ENCODE measurements around the gene NATD1. TPM values are rescaled to one million over a fixed set of nuclear protein-coding genes. Genes with fewer than 3 reads are reported as not detected.

NATD1 gene
- total and polyA plus RNA-seq, 2 of the 8 experiments (the other 6 are each of a cell fraction or from before 2014, with no cell fraction given): 5.4 to 8.4 TPM

DNA sequence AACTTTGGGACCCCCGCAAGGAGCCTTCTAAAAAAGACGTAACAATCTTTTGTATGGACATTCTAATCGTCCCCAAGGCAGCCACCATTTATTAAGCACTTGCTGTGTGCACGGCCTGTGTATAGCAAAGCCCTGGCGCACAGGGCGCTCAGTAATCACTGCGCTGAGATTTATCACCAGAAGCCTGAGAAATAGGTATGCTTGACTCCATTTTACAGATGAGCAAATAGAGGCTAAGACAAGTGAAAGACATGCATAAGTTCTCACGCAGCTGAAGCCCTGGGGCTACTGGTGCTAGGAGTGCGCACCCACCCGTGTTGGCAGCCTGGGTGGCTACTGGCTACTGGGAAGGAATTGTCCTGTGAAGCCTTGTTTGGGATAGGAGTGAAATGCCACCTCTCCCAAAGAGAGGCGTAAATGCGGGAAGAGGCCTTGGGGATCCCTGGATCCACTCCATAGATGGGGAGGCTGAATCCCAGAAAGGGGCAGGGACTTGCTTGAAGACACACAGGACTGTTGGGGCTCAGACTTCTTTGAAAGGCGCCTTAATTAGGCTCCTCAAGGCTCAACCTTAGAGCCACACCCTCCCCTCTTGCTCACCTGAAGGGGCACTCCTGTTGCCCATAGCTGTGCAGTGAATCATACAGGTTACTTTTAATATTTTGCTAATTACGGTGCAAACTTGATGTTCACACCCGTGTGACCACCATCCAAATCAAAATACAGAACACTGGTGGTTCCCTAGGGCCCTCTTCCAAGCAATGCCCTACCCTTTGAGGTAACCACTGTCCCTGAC is 634 bp upstream of the NATD1 start:
- peaks cover 0 to 6% (median 4%) of the 10 kb centered on the region in 4 experiments; a peak in 2 of 7 replicates for H3K27me3 ChIP-seq (replicated peaks in 1 of 4; ENCODE audit: control insufficient read depth in 3 of 4, extremely low read depth in 1 of 4, insufficient read depth in 3 of 4, low read length in 3 of 4)
- H3K23me2 ChIP-seq (ENCODE audit: low read depth, low read length): peaks cover 6% of the 10 kb centered on the region; the same call in 1 of the 2 replicates
- peak overlapping the region; percentile 47 to 67 (median 60) for H3K4me3 ChIP-seq (ENCODE audit: extremely low read depth in 1 of 4, insufficient read depth in 2 of 4, low read depth in 3 of 4, low read length in 4 of 4)
- no peak overlapping the region for H2BK20ac ChIP-seq (ENCODE audit: low read length)
- H4K91ac ChIP-seq (replicated peaks; ENCODE audit: insufficient read length, low read length): no peak overlapping the region
- H4K8ac ChIP-seq (ENCODE audit: extremely low read depth, insufficient read depth, low read length): peak overlapping the region; percentile 86; the same call in 1 of the 2 replicates
- no peak overlapping the region for H3K14ac ChIP-seq (ENCODE audit: insufficient read length)
- H2AFZ ChIP-seq (ENCODE audit: low read length): peak overlapping the region; percentile 47; the same call in 1 of the 2 replicates
- no peak overlapping the region for H2BK5ac ChIP-seq (ENCODE audit: low read depth, low read length)
- no peak overlapping the region for H4K5ac ChIP-seq (ENCODE audit: insufficient read length, low read depth, low read length)
- ChIA-PET CTCF (ENCODE audit: partially characterized antibody) (interaction anchor here (1.5 kb wide), 1 partner anchor 15 kb away, joined by 6 read pairs; no protein-coding TSS in a partner anchor), POLR2A (ENCODE audit: partially characterized antibody) (interaction anchor here (0.7 to 1.0 kb wide), 2 partner anchors 8 to 39 kb away, joined by 3 read pairs; partner anchors contain the start of gene TMEM11)
- H3K79me1 ChIP-seq (ENCODE audit: low read depth, low read length): no peaks in the 10 kb centered on the region
- H3K23ac ChIP-seq (ENCODE audit: insufficient read length): no peak overlapping the region
- peak overlapping the region; percentile 97; the same call in 1 of the 2 replicates for H2BK15ac ChIP-seq (ENCODE audit: low read length)
- H3K27ac ChIP-seq (ENCODE audit: low read depth, low read length): no peak overlapping the region
- WGBS, 2 experiments (ENCODE audit: extremely low coverage in 1 of 2, insufficient coverage in 1 of 2, insufficient read length in 1 of 2, insufficient replicate concordance in 2 of 2, low coverage in 1 of 2, low lambda C conversion rate in 2 of 2, missing lambda C conversion rate in 1 of 2): 51% methylated on average over 15 of the region's 15 CpGs; no CpG with 5 or more reads in 1 of the 2 experiments
- peak; percentile 62 for TF ChIP-seq ASH2L (IDR thresholded peaks at IDR 0.05; ENCODE audit: low read length)
- TF ChIP-seq HDAC2 (IDR thresholded peaks at IDR 0.05; ENCODE audit: borderline replicate concordance in 1 of 2, low read depth in 2 of 2, low read length in 2 of 2): peak in 1 of 2 experiments; percentile 82; a peak in 1 of 4 replicates
- TF ChIP-seq, protein P1, sequence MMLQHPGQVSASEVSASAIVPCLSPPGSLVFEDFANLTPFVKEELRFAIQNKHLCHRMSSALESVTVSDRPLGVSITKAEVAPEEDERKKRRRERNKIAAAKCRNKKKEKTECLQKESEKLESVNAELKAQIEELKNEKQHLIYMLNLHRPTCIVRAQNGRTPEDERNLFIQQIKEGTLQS (IDR thresholded peaks at IDR 0.05; ENCODE audit: insufficient read depth, low read depth, low read length): no peak
- no peak for TF ChIP-seq RBBP5 (IDR thresholded peaks at IDR 0.05; ENCODE audit: borderline replicate concordance, low read depth, low read length)
- no peak for TF ChIP-seq CHD1 (IDR thresholded peaks at IDR 0.05; ENCODE audit: low read depth, low read length)
- peak; percentile 97 for TF ChIP-seq KDM1A (IDR thresholded peaks at IDR 0.05; ENCODE audit: borderline replicate concordance, low read length)
- TF ChIP-seq TEAD4 (IDR thresholded peaks at IDR 0.05; ENCODE audit: low read depth, low read length): no peak
- TF ChIP-seq CBX5 (IDR thresholded peaks at IDR 0.05; ENCODE audit: low read depth, low read length): no peak
- no peak for TF ChIP-seq EGR1 (IDR thresholded peaks at IDR 0.05; ENCODE audit: borderline replicate concordance, low read depth, low read length)
- no peaks in the 10 kb centered on the region for H3K36me3 ChIP-seq (ENCODE audit: control insufficient read depth in 2 of 4, insufficient read depth in 4 of 4, low read length in 3 of 4)
- H3K9me3 ChIP-seq (ENCODE audit: insufficient read depth in 2 of 2, low read depth in 1 of 2, low read length in 1 of 2): no peaks in the 10 kb centered on the region
- no peaks in the 10 kb centered on the region for H3K79me2 ChIP-seq (ENCODE audit: control insufficient read depth in 1 of 2, insufficient read depth in 2 of 2, low read length in 2 of 2)
- no peak overlapping the region for H2AK5ac ChIP-seq (ENCODE audit: low read depth, low read length)
- H3K56ac ChIP-seq (replicated peaks; ENCODE audit: insufficient read length, low read depth, low read length): peak overlapping the region; percentile 32
- H4K20me1 ChIP-seq (replicated peaks in 1 of 2; ENCODE audit: control insufficient read depth in 1 of 2, insufficient read depth in 2 of 2, low read length in 2 of 2): peaks cover 0 to 4% of the 10 kb centered on the region in 2 experiments
- peak overlapping the region; percentile 43; the same call in 1 of the 2 replicates for H2BK12ac ChIP-seq (ENCODE audit: low read depth, low read length)
- peaks cover 0 to 13% (median 4%) of the 10 kb centered on the region in 4 experiments; a peak in 5 of 7 replicates for H3K4me1 ChIP-seq (replicated peaks in 1 of 4; ENCODE audit: control insufficient read depth in 3 of 4, insufficient read depth in 4 of 4, low read length in 3 of 4)
- peak overlapping the region; percentile 48; the same call in 1 of the 2 replicates for H3K18ac ChIP-seq (ENCODE audit: extremely low read depth, low read length)
- H3K4me2 ChIP-seq (ENCODE audit: insufficient read depth in 1 of 2, low read depth in 2 of 2, low read length in 2 of 2): peak overlapping the region; percentile 73 to 75
- no peak overlapping the region for H2BK120ac ChIP-seq (replicated peaks; ENCODE audit: low read depth, low read length)
- FAIRE-seq: no peak
- no peak overlapping the region for H3K4ac ChIP-seq (replicated peaks; ENCODE audit: insufficient read length, low read depth, low read length)
- no peak for DNase-seq (ENCODE audit: low read depth in 1 of 2, low spot score in 2 of 2)
- H3K9ac ChIP-seq (replicated peaks in 1 of 4; ENCODE audit: extremely low read depth in 1 of 4, low read depth in 3 of 4, low read length in 3 of 4): peak overlapping the region in 1 of 4 experiments; percentile 70; a peak in 1 of 7 replicates
